Measurements from ENCODE around the gene MNDA.

Gene MNDA

GRCh38 chr1:158830904-158831507 lies at the start of gene MNDA:
Gene MNDA (plus strand): TSS chr1:158831351. CDS start chr1:158842154, 10,803 bp downstream.
- no peak for DNase-seq

DNA sequence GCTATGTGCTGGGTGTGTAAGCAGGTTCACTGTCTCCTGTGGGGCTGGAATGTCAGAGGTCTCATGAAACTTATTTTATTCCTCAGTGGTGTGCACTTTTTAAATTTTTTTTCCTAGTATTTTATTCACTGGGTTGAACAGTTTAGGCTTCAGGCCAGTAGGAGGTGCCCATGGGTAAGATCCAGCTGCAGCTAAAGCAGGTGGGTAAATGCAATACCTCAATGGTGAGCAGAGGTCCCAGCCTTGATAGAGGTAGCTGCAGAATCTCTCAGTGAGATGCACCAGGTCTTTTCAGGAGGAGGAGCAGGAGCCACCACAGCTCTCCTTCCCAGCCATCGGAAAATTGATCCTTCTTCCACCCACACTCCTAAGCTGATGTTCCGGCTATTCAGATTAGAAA lies 37.5 kb upstream of the MNDA start:
- peak; percentile 50 for DNase-seq

- DNase-seq, result no peak
Measured at GRCh38 chr1:158794247-158794646, 36.9 kb upstream of the MNDA start.

DNA sequence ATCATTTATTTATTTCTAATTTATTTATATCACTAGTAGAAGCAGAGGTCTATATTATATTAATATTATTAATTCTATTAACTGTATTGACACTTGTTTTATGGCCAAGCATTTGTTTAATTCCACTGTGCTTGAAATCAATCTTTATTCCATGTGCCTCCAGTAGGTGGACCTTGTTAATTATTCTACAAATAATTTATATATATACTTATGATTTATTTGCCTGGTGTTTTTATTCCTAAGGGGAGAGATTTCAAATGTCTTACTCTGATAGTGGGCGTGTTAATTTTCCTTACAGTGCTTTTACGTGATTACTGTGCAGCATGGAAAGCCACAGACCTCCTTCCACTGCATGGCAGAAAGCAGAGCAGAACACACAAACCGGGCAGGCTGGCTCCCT lies 32.6 kb upstream of the MNDA start:
- no peak for DNase-seq

GRCh38 chr1:158799689-158800088 lies 31.5 kb upstream of the MNDA start:
- DNase-seq, result no peak

DNA sequence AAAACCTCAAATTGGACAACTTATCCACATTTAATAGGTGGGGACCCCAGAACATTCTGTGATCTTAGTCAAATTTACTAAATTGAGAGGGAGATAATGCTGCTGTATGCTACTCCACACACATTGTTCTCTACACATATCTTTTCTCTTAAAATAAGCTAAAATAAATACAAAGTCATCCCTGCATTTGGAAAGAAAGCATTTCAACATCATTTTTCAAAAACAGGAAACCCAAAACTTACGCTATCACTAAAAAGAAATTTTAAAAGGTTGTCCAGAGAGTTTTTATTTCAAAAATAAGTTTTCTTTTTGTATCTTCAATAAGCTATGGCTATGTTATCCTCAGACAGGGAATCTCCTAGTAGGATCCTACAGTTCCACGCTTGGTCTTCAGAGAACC lies 30.6 kb upstream of the MNDA start:
- no peak for DNase-seq

DNA sequence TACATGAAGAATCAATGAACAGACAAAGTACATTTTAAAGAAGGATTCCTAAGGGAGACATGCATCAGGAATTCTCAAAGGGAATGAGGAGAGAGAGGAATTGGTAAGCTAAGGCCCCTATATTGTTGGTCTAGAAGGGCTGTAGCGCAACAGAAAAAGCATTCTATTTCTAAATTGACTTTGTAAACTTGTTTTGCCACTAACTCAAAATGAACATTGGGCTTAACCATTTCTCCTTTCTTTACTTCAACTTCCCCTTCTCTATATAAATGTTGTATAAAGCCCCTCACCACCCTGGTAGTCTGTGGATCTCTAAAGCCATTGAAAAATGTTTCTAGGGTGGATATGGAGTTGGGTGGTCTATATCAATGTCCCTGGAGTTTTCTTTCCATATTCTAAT lies 29.8 kb upstream of the MNDA start:
- no peak for DNase-seq

GRCh38 chr1:158803678-158804077 lies 27.5 kb upstream of the MNDA start:
- no peak for DNase-seq

- DNase-seq, result no peak
Measured at GRCh38 chr1:158806916-158807536, 24.1 kb upstream of the MNDA start.

DNA sequence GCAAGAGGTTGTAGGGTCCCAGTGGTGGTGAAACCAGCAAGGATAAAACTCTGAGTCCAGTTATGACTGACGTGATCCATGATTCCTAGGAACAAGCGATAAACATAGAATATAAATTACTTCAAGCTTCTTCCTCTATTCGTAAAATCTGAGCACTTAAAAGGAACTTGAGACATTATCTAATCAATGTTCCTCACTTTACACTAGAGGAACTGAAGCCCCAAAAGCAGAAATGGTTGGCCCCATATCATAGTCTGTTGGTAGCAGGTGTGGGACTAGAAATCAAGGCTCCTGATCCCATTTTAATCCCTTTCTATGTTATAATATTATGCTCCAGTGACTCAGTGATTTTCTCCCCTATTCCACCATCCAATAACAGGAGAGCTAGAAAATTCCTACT lies 21.9 kb upstream of the MNDA start:
- no peak for DNase-seq

DNA sequence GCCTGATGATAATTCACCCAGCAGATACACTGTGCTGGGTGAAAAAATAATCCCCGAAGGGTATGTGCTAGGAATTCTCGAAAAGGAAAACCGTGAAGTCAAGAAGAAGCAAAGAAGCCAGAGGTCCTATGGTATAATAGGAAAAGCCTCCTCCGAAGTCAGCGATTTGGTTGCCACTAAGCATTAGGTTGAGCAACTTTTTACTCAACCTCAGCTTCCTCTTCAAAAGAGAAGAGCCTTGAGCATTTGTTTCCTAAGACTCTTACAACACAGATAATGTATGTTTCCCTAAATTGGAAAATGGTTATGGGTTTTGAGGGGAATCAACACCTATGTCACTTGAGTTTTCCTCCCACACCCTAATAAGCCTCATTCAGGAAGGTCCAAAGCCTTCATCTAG lies 21.3 kb upstream of the MNDA start:
- no peak for DNase-seq

DNA sequence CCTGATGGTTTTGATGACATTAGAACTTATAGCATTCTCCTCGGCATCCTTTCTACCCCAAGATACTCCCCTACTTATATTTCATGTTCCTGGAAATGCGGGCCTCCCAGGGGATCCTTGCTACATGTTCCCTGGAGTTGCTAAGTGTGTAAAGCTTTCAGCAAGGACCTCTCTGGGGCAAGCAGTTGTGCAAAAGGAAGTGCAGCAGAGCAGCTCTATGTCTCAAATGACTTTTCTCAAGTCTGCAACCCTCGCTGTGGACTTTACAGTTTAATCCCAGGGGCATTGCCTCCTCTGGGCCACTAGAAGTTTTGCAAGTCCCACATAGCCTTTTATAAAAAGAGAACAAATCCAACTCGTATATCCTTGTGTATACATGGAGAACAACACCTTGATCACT lies 20.8 kb upstream of the MNDA start:
- DNase-seq, result no peak

GRCh38 chr1:158812336-158812735 lies 18.8 kb upstream of the MNDA start:
- DNase-seq, result no peak

GRCh38 chr1:158813164-158813563 lies 18.0 kb upstream of the MNDA start:
- no peak for DNase-seq

DNA sequence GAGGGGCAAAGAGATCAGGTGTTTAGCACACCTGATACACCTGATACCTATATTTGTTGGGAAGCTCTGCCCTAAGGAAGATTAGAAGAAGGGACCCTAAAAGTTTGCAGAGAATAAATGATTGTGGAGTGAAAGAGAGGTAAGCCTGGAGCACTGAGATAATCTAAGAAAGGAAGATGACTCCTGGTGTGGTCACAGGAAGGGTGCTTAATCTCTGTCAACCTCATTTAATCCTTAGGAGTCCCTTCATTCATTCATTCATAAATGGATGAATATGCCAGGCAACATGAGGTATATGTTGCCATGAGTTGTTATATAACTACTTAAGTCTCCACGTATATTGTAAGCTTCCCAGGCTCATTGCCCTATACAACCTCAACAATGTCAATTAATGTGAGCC lies 16.2 kb upstream of the MNDA start:
- DNase-seq, result no peak

DNA sequence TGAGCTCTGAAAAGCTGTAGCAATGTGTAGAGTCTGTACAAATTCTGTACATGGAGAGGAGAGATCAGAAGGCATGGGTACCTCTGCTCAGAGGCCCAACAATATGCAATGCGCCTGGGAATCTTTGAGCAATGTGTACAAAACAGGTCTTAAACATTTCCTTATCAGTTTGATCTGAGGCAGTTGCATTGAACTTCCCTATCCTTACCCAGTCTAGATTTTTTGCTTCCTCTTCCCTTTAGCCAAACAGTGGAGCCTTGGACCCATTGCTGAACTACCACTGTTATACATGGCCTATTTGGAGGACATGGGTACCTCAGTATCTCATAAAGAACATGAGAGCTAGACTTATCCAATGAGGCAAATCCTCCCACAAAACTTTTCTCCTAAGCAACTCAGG lies 12.6 kb upstream of the MNDA start:
- DNase-seq, result no peak

DNA sequence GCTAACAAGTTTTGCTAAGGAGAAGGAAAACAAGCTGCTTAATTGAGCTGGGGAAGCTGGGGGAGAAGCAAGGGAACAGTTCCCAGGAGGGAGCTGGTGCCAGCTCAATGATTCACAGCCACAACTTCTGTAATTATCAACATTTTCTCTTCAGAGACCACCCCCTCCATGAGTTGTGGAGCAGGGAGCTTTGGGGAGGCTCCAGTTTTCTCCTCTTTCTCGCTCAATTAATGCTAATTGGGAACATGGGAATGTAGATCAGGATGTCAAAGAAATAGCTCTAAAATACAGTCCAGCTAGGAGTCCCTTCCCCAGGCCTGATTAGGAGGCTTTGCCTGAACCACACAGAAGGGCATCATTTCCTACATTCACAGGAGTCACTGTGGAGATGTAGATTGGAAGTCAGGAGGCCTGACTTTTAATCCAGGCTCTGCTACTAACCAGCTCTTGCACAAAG lies 12.1 kb upstream of the MNDA start:
- DNase-seq, result no peak

DNA sequence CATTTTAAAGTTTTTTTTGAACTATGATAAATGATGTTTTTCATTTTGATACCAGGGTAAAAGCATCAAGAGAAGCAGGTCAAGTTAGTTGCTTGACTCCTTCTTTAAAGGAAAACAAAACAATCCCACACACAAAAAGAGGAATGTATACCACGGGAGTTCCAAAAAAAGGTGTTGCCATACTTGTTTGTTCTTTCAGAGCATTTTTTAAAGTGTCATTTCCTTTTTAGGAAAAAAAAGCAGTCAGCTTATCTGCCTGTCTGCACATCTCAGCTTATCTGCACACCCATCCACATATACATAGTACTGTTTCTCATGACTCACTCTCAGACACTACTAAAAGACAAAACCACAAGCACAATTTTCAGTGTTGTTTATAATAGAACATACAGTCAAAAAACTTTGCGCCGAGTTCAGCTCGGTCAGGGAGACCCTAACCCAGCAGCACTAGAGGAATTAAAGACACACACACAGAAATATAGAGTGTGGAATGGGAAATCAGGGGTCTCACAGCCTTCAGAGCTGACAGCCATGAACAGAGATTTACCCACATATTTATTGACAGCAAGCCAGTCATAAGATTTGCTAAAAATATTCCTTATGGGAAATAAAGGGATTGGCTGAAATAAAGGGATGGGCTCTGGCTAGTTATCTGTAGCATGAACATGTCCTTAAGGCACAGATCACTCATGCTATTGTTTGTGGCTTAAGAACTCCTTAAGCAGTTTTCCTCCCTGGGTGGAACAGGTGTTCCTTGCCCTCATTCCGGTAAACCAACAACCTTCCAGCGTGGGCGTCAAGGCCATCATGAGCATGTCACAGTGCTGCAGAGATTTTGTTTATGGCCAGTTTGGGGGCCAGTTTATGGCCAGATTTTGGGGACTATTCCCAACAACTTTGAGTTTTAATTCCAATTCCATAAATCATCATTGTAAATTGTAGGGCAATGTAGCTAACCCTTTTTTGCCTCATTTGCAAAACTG lies 11.4 kb upstream of the MNDA start:
- peak; percentile 20 for DNase-seq

- no peak for DNase-seq
Measured at GRCh38 chr1:158821723-158822122, 9.4 kb upstream of the MNDA start.

- no peak for DNase-seq
Measured at GRCh38 chr1:158830074-158830677, 975 bp upstream of the MNDA start.

- DNase-seq, result no peak
Measured at GRCh38 chr1:158833264-158833663, 2.1 kb downstream of the MNDA start.

DNA sequence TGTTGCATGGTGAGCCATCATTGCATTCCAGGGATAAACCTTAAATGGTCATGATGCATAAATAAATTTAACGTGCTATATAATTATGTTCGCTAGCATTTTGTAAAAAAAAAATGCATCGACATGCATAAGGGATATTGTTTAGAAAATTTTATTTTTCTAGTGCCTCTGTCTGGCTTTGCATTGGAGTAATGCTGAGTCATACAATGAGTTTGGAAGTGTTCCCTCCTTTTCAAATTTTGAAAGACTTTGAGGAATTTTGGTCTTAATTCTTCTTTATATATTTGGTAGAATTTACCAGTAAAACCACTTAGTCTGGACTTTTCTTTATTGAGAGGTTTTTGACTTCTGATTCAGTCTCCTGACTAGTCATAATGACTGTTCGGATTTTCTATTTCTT lies 4.9 kb downstream of the MNDA start:
- no peak for DNase-seq

GRCh38 chr1:158838660-158839059 lies 7.5 kb downstream of the MNDA start:
- no peak for DNase-seq

Data from CD4-positive, alpha-beta T cell treated with Interleukin-6 for 4 hours (primary cell).